Endothelial cell of umbilical vein (primary cell): Measurements from ENCODE around the gene SLC6A18. TPM values are rescaled to one million over a fixed set of nuclear protein-coding genes. Genes with fewer than 3 reads are reported as not detected.

Experiments used
- BruUV-seq: library from RNA; stranded (reverse); fragments of 400-500 nt; replicated peaks from 2 replicates; lab custom pipeline; 2021; lab: Mats Ljungman, UMichigan
- CTCF ChIA-PET: fragments of 300-600, 350-600 bp; sonication (Branson Sonifier 250); formaldehyde crosslinking; loops from one replicate; lab custom pipeline; 2021; ENCODE audit warnings: antibody characterized with exemption, inconsistent platforms; lab: Charles Lee
- POLR2A ChIA-PET: fragments of 300-600, 350-600 bp; sonication (Branson Sonifier 250); formaldehyde crosslinking; loops from one replicate; lab custom pipeline; 2021; ENCODE audit warnings: antibody characterized with exemption, inconsistent platforms; lab: Charles Lee
- DNase-seq: peaks from one replicate; pipeline ENCODE4 v3.0.0-alpha.2; 2011; ENCODE audit warnings: low read depth, low spot score
- FAIRE-seq: peaks from 2 replicates; lab custom pipeline; 2011; peaks lifted over from hg19 to GRCh38; lab: Jason Lieb, UNC
- H2AFZ ChIP-seq: 2 replicates; pipeline ENCODE4 v1.6.0; 2012; ENCODE audit warnings: low read depth, low read length, control low read depth, inconsistent platforms
- H3K27ac ChIP-seq: 2 replicates; pipeline ENCODE4 v1.5.1; 2011; ENCODE audit warnings: low read depth, mild to moderate bottlenecking, control low read depth, low read length, moderate library complexity; ENCODE audit not compliant: insufficient read depth
- H3K27me3 ChIP-seq, 2 experiments: 2 replicates each; pipeline versions ENCODE4 v1.6.0 to v1.6.1; 2011; ENCODE audit warnings: low read length in 2 of 2, mixed read lengths in 1 of 2; ENCODE audit not compliant: control insufficient read depth in 2 of 2, insufficient read depth in 2 of 2
- H3K36me3 ChIP-seq, 2 experiments: 2 replicates in 1 of 2; 3 replicates in 1 of 2; pipeline ENCODE4 v1.5.1; 2011; ENCODE audit warnings: low read length in 2 of 2, mild to moderate bottlenecking in 1 of 2, moderate library complexity in 1 of 2; ENCODE audit not compliant: control insufficient read depth in 2 of 2, insufficient read depth in 2 of 2; ENCODE audit errors: extremely low read depth in 1 of 2
- H3K4me1 ChIP-seq: 3 replicates; pipeline ENCODE4 v1.5.1; 2011; ENCODE audit warnings: mild to moderate bottlenecking, low read length; ENCODE audit not compliant: control insufficient read depth, insufficient read depth; ENCODE audit errors: extremely low read depth
- H3K4me2 ChIP-seq: 2 replicates; pipeline ENCODE4 v1.6.1; 2011; ENCODE audit warnings: low read length, control low read depth, mixed read lengths; ENCODE audit not compliant: insufficient read depth
- H3K4me3 ChIP-seq, 3 experiments: fragments of 200-600 bp in 1 of 3; sonication (generic), shearing (Covaris generic) in 1 of 3; replicated peaks in 1 of 3; 2 replicates each; pipeline ENCODE4 v1.5.1; 2011 to 2016; ENCODE audit warnings: control low read depth in 3 of 3, low read length in 3 of 3, mild to moderate bottlenecking in 2 of 3, inconsistent platforms in 1 of 3, low read depth in 1 of 3, moderate library complexity in 1 of 3; ENCODE audit not compliant: insufficient read depth in 1 of 3
- H3K79me2 ChIP-seq: 2 replicates; pipeline ENCODE4 v1.6.0; 2012; ENCODE audit warnings: low read length, inconsistent platforms; ENCODE audit not compliant: control insufficient read depth, insufficient read depth
- H3K9ac ChIP-seq: replicated peaks from 2 replicates; pipeline ENCODE3; 2011; ENCODE audit warnings: low read length, control low read depth; ENCODE audit not compliant: insufficient read depth; ENCODE audit errors: extremely low read depth
- H3K9me1 ChIP-seq: replicated peaks from 3 replicates; pipeline ENCODE4 v1.6.0; 2011; ENCODE audit warnings: mild to moderate bottlenecking, low read length; ENCODE audit not compliant: control insufficient read depth, insufficient read depth; ENCODE audit errors: extremely low read depth
- H3K9me3 ChIP-seq: replicated peaks from 2 replicates; pipeline ENCODE4 v1.5.1; 2012; ENCODE audit warnings: low read length, inconsistent platforms; ENCODE audit not compliant: control insufficient read depth, insufficient read depth
- H4K20me1 ChIP-seq: replicated peaks from 2 replicates; pipeline ENCODE3; 2011; ENCODE audit warnings: mild to moderate bottlenecking, low read length; ENCODE audit not compliant: control insufficient read depth, insufficient read depth; ENCODE audit errors: extremely low read depth
- EZH2 ChIP-seq: IDR thresholded peaks from 2 replicates; pipeline ENCODE4 v1.6.1; 2012; ENCODE audit warnings: borderline replicate concordance, low read depth, mild to moderate bottlenecking, moderate library complexity, low read length, inconsistent platforms; ENCODE audit not compliant: severe bottlenecking
- FOS ChIP-seq: IDR thresholded peaks from 2 replicates; pipeline ENCODE4 v1.6.1; 2011; ENCODE audit warnings: mild to moderate bottlenecking, low read length, moderate library complexity, borderline replicate concordance; ENCODE audit not compliant: insufficient read depth
- GATA2 ChIP-seq: IDR thresholded peaks from 2 replicates; pipeline ENCODE4 v1.7.0; 2011; ENCODE audit warnings: low read depth, mild to moderate bottlenecking, moderate library complexity, mixed read lengths, low read length; ENCODE audit not compliant: insufficient read length, insufficient read depth
- JUN ChIP-seq: IDR thresholded peaks from 2 replicates; pipeline ENCODE4 v1.6.1; 2011; ENCODE audit warnings: borderline replicate concordance, low read depth; ENCODE audit not compliant: insufficient read length, insufficient read depth
- POLR2AphosphoS5 ChIP-seq: IDR thresholded peaks from 2 replicates; pipeline ENCODE4 v1.6.1; 2012; ENCODE audit warnings: low read depth, mild to moderate bottlenecking, control low read depth, low read length, moderate library complexity; ENCODE audit not compliant: insufficient read depth
- dilution Hi-C: fragments of 300-500 bp; cut with MboI; formaldehyde crosslinking; loops from one replicate; pipeline ENCODE4 v1.15.0; 2019; ENCODE audit warnings: low sequenced_read_pairs; ENCODE audit not compliant: extremely low pct_ligation_motif_present
- intact Hi-C: fragments of 100-400 bp; cut with micrococcal nuclease; formaldehyde crosslinking; loops from one replicate; pipeline ENCODE4 v1.10.0; 2022
- polyA plus RNA-seq, 4 experiments: library from polyadenylated mRNA; depleted of rRNA in 3 of 4; stranded (reverse) in 3 of 4; unstranded in 1 of 4; fragments of >200 nt; gene quantifications; 2 replicates each; pipeline versions ENCODE4 v1.2.1 to v1.2.3, GENCODE V29; 2011 to 2012; ENCODE audit warnings: missing spikeins in 1 of 4
- total RNA-seq: library from RNA; stranded (reverse); gene quantifications from 2 replicates; pipeline ENCODE4 v1.2.3, GENCODE V29; 2021
- TF ChIP-seq, protein P1 (sequence below): IDR thresholded peaks from 2 replicates; pipeline ENCODE4 v1.6.1; 2011; ENCODE audit not compliant: insufficient read depth, insufficient read length

SLC6A18 gene
- total and polyA plus RNA-seq, 2 donors (not counting 3 experiments of a cell fraction or from before 2014, with no cell fraction given): not detected

- no peak for DNase-seq
- Histone ChIP-seq H3K9me1 (no peaks in the 10 kb centered on the region), H3K9me3 (no peaks in the 10 kb centered on the region), H3K27ac (no peak overlapping the region), H3K9ac (no peak overlapping the region), H3K4me1 (no peaks in the 10 kb centered on the region), H3K79me2 (no peaks in the 10 kb centered on the region), H3K4me3 (no peak overlapping the region), H4K20me1 (no peaks in the 10 kb centered on the region), H3K27me3 (no peaks in the 10 kb centered on the region), H2AFZ (no peak overlapping the region), H3K36me3 (no peaks in the 10 kb centered on the region), H3K4me2 (no peak overlapping the region)
- no peak for TF ChIP-seq POLR2AphosphoS5
- no peak for TF ChIP-seq GATA2
- no peak for TF ChIP-seq FOS
- TF ChIP-seq, protein P1, sequence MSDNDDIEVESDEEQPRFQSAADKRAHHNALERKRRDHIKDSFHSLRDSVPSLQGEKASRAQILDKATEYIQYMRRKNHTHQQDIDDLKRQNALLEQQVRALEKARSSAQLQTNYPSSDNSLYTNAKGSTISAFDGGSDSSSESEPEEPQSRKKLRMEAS: no peak
- ChIA-PET POLR2A (no interaction called here), CTCF (no interaction called here)
- FAIRE-seq: no peak
- intact Hi-C loops: no loop called here
- BruUV-seq: no TSS peak
- dilution Hi-C loops: no loop called here
Measured at GRCh38 chr5:1190837-1191239, 34.3 kb upstream of the SLC6A18 start.

- BruUV-seq: no TSS peak
- no peaks in the 10 kb centered on the region for H3K27me3 ChIP-seq
- DNase-seq (no peak), FAIRE-seq (no peak)
- dilution Hi-C loops: no loop called here
- TF ChIP-seq EZH2 (no peak), GATA2 (no peak), FOS (no peak), JUN (no peak), POLR2AphosphoS5 (no peak)
- TF ChIP-seq, protein P1: no peak
- H3K36me3 ChIP-seq: no peaks in the 10 kb centered on the region
- no peak overlapping the region for H3K9ac ChIP-seq
- no peak overlapping the region for H3K4me3 ChIP-seq
- CTCF ChIA-PET: no interaction called here
- no peaks in the 10 kb centered on the region for H3K4me1 ChIP-seq
- POLR2A ChIA-PET: no interaction called here
- no peak overlapping the region for H2AFZ ChIP-seq
- H3K4me2 ChIP-seq: no peak overlapping the region
- H4K20me1 ChIP-seq: no peaks in the 10 kb centered on the region
- no peaks in the 10 kb centered on the region for H3K9me3 ChIP-seq
- no peaks in the 10 kb centered on the region for H3K9me1 ChIP-seq
- H3K79me2 ChIP-seq: no peaks in the 10 kb centered on the region
- intact Hi-C loops: no loop called here
- H3K27ac ChIP-seq: no peak overlapping the region
Measured at GRCh38 chr5:1192971-1193590, 32.1 kb upstream of the SLC6A18 start.
